Skeletal muscle tissue (tissue), 4 donors: ENCODE measurements around the gene TENM3. TPM values are rescaled to one million over a fixed set of nuclear protein-coding genes. Genes with fewer than 3 reads are reported as not detected.

Source experiments
- H3K27ac ChIP-seq: one replicate; pipeline ENCODE4 v1.7.0; 2013; ENCODE audit warnings: mild to moderate bottlenecking, low read depth, low read length, inconsistent platforms
- H3K27me3 ChIP-seq, 3 donors: one replicate each; pipeline ENCODE4 v1.7.0; 2013; ENCODE audit warnings: low read length in 3 of 3; ENCODE audit not compliant: control insufficient read depth in 3 of 3, insufficient read depth in 3 of 3
- H3K36me3 ChIP-seq, 3 donors: one replicate each; pipeline ENCODE4 v1.7.0; 2013; ENCODE audit warnings: low read length in 3 of 3; ENCODE audit not compliant: control insufficient read depth in 3 of 3, insufficient read depth in 3 of 3
- H3K4me1 ChIP-seq, 3 donors: one replicate each; pipeline ENCODE4 v1.7.0; 2013; ENCODE audit warnings: low read length in 3 of 3, mild to moderate bottlenecking in 3 of 3; ENCODE audit not compliant: control insufficient read depth in 3 of 3, insufficient read depth in 3 of 3
- H3K4me3 ChIP-seq, 3 donors: one replicate each; pipeline ENCODE4 v1.7.0; 2013; ENCODE audit warnings: low read length in 3 of 3
- H3K9ac ChIP-seq, 3 donors: one replicate each; pipeline ENCODE4 v1.7.0; 2013; ENCODE audit warnings: low read length in 3 of 3, mild to moderate bottlenecking in 3 of 3, moderate library complexity in 2 of 3, low read depth in 1 of 3
- H3K9me3 ChIP-seq, 3 donors: one replicate each; pipeline ENCODE4 v1.7.0; 2013; ENCODE audit warnings: low read length in 3 of 3; ENCODE audit not compliant: control insufficient read depth in 3 of 3
- total RNA-seq: library from RNA; depleted of rRNA; stranded (reverse); fragments of >200 nt; gene quantifications from one replicate; pipeline ENCODE4 v1.2.3, GENCODE V29; 2014
- donor health status: Osteomylitis.

The TENM3 gene
- total RNA-seq, 1 donor from 2014 or later: 29.7 TPM

GRCh38 chr4:182748283-182748682 lies 505.1 kb downstream of the TENM3 start:
- H3K4me3 ChIP-seq: no peak overlapping the region
- H3K9me3 ChIP-seq: no peaks in the 10 kb centered on the region
- no peaks in the 10 kb centered on the region for H3K27me3 ChIP-seq
- no peak overlapping the region for H3K27ac ChIP-seq
- H3K4me1 ChIP-seq: no peaks in the 10 kb centered on the region
- no peak overlapping the region for H3K9ac ChIP-seq
- no peaks in the 10 kb centered on the region for H3K36me3 ChIP-seq

- Histone ChIP-seq H3K9me3 (no peaks in the 10 kb centered on the region), H3K9ac (no peak overlapping the region), H3K27ac (no peak overlapping the region), H3K36me3 (no peaks in the 10 kb centered on the region), H3K27me3 (no peaks in the 10 kb centered on the region), H3K4me1 (no peaks in the 10 kb centered on the region), H3K4me3 (no peak overlapping the region)
Measured at GRCh38 chr4:182748949-182749348, 505.7 kb downstream of the TENM3 start.

- Histone ChIP-seq H3K9ac (no peak overlapping the region), H3K4me1 (no peaks in the 10 kb centered on the region)
Measured at GRCh38 chr4:182749667-182750167, 506.5 kb downstream of the TENM3 start.

GRCh38 chr4:182752158-182752910 lies 509.1 kb downstream of the TENM3 start:
- Histone ChIP-seq H3K27me3 (no peaks in the 10 kb centered on the region), H3K9ac (no peak overlapping the region), H3K9me3 (no peaks in the 10 kb centered on the region), H3K36me3 (peaks cover 2 to 8% (median 5%) of the 10 kb centered on the region in 3 donors), H3K4me1 (no peaks in the 10 kb centered on the region), H3K4me3 (no peak overlapping the region), H3K27ac (no peak overlapping the region)

More at GRCh38 chr4:182749667-182750167, 506.5 kb downstream of the TENM3 start:
- Histone ChIP-seq H3K4me3 (no peak overlapping the region), H3K36me3 (peaks cover 0 to 4% (median 4%) of the 10 kb centered on the region in 3 donors), H3K27me3 (no peaks in the 10 kb centered on the region), H3K27ac (no peak overlapping the region), H3K9me3 (no peaks in the 10 kb centered on the region)

DNA sequence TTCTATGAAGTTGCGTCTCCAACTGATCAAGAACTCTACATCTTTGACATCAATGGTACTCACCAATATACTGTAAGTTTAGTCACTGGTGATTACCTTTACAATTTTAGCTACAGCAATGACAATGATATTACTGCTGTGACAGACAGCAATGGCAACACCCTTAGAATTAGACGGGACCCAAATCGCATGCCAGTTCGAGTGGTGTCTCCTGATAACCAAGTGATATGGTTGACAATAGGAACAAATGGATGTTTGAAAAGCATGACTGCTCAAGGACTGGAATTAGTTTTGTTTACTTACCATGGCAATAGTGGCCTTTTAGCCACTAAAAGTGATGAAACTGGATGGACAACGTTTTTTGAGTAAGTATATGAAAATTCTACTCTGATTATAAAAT lies 511.7 kb downstream of the TENM3 start:
- H3K4me3 ChIP-seq: no peak overlapping the region
- H3K27me3 ChIP-seq: no peaks in the 10 kb centered on the region
- no peak overlapping the region for H3K27ac ChIP-seq
- H3K36me3 ChIP-seq: peaks cover 2 to 8% (median 5%) of the 10 kb centered on the region in 3 donors
- no peak overlapping the region for H3K9ac ChIP-seq
- H3K9me3 ChIP-seq: no peaks in the 10 kb centered on the region
- H3K4me1 ChIP-seq: no peaks in the 10 kb centered on the region

DNA sequence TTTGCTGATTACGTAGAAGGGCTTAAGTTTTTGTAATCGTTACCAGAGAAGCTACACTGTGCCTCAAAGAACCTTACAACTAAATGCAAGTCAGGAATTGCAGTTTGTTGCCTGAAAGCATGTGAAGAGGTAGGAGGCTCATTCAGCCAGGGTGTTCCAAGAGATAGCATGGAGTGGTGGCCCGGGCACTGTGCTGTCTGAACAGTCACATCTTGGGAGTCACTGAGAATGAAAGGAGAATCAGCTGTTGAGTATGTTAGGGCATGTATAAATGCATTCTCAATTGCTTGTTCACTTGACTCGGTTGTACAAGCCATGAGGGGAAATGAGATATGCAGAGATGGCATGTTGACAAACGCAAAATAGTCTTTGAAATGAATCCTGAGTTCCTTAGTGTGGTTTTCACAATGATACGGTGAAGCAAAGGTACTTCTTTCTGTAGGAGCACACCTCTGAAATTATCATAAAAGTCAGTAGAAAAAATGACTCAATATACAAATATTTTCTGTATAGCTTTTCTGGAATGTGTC lies 513.0 kb downstream of the TENM3 start:
- H3K36me3 ChIP-seq: peaks cover 2 to 8% (median 5%) of the 10 kb centered on the region in 3 donors
- no peaks in the 10 kb centered on the region for H3K27me3 ChIP-seq
- H3K4me1 ChIP-seq: no peaks in the 10 kb centered on the region
- H3K9ac ChIP-seq: no peak overlapping the region
- no peaks in the 10 kb centered on the region for H3K9me3 ChIP-seq
- H3K27ac ChIP-seq: no peak overlapping the region
- no peak overlapping the region for H3K4me3 ChIP-seq

DNA sequence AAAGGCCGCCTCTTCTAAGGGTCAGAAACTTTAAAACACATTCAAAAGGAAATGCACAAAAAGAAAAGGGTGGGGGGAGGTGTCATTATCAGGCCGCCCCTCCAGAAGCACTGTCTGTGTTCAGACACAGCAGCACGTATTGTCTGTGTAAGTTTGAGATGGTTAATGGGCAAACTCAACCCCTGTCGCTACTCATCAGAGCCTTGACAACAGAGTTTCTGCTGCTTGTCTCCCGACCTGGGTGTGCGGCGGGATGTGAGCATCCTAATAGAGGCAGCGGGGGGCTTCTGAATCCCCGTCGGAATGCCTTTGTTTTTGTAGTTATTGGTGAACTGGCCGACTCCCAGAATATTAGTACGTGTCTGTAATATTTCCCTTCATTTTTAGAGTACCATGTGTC lies 515.1 kb downstream of the TENM3 start:
- Histone ChIP-seq H3K27ac (no peak overlapping the region), H3K9ac (no peak overlapping the region)

DNA sequence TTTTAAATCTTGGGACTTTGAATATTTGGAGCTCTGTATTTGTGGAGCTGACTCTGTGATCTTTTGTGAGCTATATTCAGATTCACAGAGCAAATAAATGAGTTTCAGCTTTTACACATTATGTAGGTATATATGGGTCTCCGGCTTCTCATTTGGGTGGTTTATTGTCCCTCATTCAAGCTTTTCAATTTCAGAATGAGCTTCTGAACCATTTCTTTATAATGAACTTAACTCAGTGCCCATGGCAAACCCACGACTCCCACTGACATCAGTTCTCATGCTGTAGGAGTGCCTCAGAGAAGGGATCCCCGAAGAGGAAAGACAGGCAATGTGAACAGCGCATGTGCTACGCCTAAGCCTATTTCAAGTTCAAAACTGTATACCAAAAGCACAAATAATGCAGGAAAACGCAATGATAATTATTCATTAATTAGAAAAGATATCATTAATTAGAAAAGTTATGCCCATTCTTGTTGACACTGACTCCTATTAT lies 517.4 kb downstream of the TENM3 start:
- Histone ChIP-seq H3K9me3 (no peaks in the 10 kb centered on the region), H3K27me3 (no peaks in the 10 kb centered on the region), H3K4me1 (no peaks in the 10 kb centered on the region), H3K36me3 (no peaks in the 10 kb centered on the region), H3K9ac (no peak overlapping the region), H3K4me3 (no peak overlapping the region), H3K27ac (no peak overlapping the region)

More for the DNA sequence above, 515.1 kb downstream of the TENM3 start:
- Histone ChIP-seq H3K27me3 (no peaks in the 10 kb centered on the region), H3K4me1 (no peaks in the 10 kb centered on the region), H3K9me3 (no peaks in the 10 kb centered on the region), H3K36me3 (peaks cover 2 to 8% (median 5%) of the 10 kb centered on the region in 3 donors), H3K4me3 (no peak overlapping the region)

- Histone ChIP-seq H3K4me1 (no peaks in the 10 kb centered on the region), H3K9ac (no peak overlapping the region)
Measured at GRCh38 chr4:182764137-182764536, 520.9 kb downstream of the TENM3 start.

GRCh38 chr4:182764642-182765041 lies 521.4 kb downstream of the TENM3 start:
- Histone ChIP-seq H3K9ac (no peak overlapping the region), H3K27ac (no peak overlapping the region), H3K27me3 (no peaks in the 10 kb centered on the region), H3K36me3 (no peaks in the 10 kb centered on the region), H3K4me3 (no peak overlapping the region), H3K4me1 (no peaks in the 10 kb centered on the region), H3K9me3 (no peaks in the 10 kb centered on the region)

More at GRCh38 chr4:182764137-182764536, 520.9 kb downstream of the TENM3 start:
- Histone ChIP-seq H3K36me3 (no peaks in the 10 kb centered on the region), H3K27ac (no peak overlapping the region), H3K9me3 (no peaks in the 10 kb centered on the region), H3K27me3 (no peaks in the 10 kb centered on the region), H3K4me3 (no peak overlapping the region)
